Peyer's patch (tissue), 4 donors: ENCODE measurements around the gene ZNRF3. TPM values are rescaled to one million over a fixed set of nuclear protein-coding genes. Genes with fewer than 3 reads are reported as not detected.

Experiments
- DNase-seq, 3 donors: peaks; one replicate each; pipeline ENCODE4 v3.0.0-alpha.2; 2017 to 2019
- H3K27ac ChIP-seq, 4 donors: fragments of 200-600 bp; sonication (generic); one replicate each; pipeline ENCODE4 v1.5.1; 2016 to 2019
- H3K27me3 ChIP-seq, 2 donors: fragments of 200-600 bp; sonication (generic); one replicate each; pipeline ENCODE4 v1.5.1; 2019
- H3K36me3 ChIP-seq, 3 donors: fragments of 200-600 bp; sonication (generic); one replicate each; pipeline ENCODE4 v1.5.1; 2016 to 2019
- H3K4me1 ChIP-seq, 4 donors: fragments of 200-600 bp; sonication (generic); one replicate each; pipeline ENCODE4 v1.5.1; 2016 to 2019
- H3K4me3 ChIP-seq, 4 donors: fragments of 200-600 bp; sonication (generic); 1 replicate in 3 of 4; 2 replicates in 1 of 4; pipeline ENCODE4 v1.5.1; 2016 to 2019; ENCODE audit warnings: mild to moderate bottlenecking in 1 of 4
- H3K9me3 ChIP-seq, 4 donors: fragments of 200-600 bp; sonication (generic); one replicate each; pipeline ENCODE4 v1.5.1; 2016 to 2019; ENCODE audit warnings: mild to moderate bottlenecking in 1 of 4
- POLR2A ChIP-seq, 2 donors: fragments of 450-650 bp; IDR thresholded peaks; one replicate each; pipeline ENCODE4 v1.5.1; 2017; ENCODE audit warnings: antibody characterized with exemption in 2 of 2, mild to moderate bottlenecking in 2 of 2, moderate library complexity in 2 of 2
- total RNA-seq, 4 donors: library from RNA; depleted of rRNA; stranded (reverse); fragments of >200 nt; gene quantifications; one replicate each; pipeline ENCODE4 v1.1.0, GENCODE V29; 2016
- TF ChIP-seq, protein P1 (sequence below), 6 experiments: fragments of 450-650 bp in 4 of 6; fragments of 200-600 bp in 2 of 6; sonication (generic) in 1 of 6; IDR thresholded peaks; one replicate each; pipeline ENCODE4 v1.5.1; 2017 to 2019; ENCODE audit warnings: antibody characterized with exemption in 6 of 6, mild to moderate bottlenecking in 3 of 6, moderate library complexity in 1 of 6

The ZNRF3 gene
- total RNA-seq, 4 donors from 2014 or later = 5.8 to 17.6 (median 8.0) TPM

DNA sequence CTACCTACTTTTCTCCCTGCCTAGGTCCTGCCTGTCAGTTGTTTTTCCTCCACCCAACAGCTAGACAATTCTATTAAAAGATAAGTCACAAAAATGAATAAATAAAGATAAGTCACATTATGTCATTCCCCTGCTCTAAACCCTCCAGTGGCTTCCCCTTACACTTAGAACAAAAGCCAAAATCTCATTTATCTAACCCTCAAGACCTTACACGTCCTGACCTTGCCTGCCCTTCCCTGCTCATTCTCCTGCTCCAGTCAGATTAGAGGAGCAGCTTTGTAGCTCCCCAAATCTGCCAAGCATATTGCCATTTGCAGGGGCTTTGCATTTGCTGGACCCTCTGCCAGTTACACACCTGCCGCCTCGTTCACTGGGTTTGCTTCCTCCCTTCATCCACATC, 206.1 kb downstream of the ZNRF3 start:
- DNase-seq = no peak

DNA sequence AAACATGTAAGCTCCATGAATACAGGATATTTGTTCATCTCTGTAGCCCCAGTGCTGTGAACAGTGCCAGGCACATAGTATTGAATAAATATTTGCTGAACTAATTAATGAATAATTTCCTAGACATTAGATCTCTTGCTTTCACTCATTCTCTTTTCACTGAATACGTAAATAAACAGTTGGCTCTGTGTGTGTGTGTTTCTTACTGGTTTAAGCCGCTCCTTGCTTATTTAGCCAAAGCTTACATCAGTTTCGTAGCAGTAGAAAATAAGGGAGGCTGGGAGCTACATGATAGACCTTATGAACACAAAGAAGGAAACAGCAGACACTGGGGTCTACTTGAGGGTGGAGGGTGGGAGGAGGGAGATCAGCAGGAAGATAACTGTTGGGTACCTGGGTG, 206.7 kb downstream of the ZNRF3 start:
- Histone ChIP-seq H3K4me1 (peaks cover 0 to 13% (median 0%) of the 10 kb centered on the region in 4 donors), H3K9me3 (no peaks in the 10 kb centered on the region), H3K4me3 (no peak overlapping the region), H3K27me3 (no peaks in the 10 kb centered on the region), H3K36me3 (no peaks in the 10 kb centered on the region), H3K27ac (no peak overlapping the region)
- TF ChIP-seq POLR2A (IDR thresholded peaks at IDR 0.05) = no peak
- TF ChIP-seq, protein P1, sequence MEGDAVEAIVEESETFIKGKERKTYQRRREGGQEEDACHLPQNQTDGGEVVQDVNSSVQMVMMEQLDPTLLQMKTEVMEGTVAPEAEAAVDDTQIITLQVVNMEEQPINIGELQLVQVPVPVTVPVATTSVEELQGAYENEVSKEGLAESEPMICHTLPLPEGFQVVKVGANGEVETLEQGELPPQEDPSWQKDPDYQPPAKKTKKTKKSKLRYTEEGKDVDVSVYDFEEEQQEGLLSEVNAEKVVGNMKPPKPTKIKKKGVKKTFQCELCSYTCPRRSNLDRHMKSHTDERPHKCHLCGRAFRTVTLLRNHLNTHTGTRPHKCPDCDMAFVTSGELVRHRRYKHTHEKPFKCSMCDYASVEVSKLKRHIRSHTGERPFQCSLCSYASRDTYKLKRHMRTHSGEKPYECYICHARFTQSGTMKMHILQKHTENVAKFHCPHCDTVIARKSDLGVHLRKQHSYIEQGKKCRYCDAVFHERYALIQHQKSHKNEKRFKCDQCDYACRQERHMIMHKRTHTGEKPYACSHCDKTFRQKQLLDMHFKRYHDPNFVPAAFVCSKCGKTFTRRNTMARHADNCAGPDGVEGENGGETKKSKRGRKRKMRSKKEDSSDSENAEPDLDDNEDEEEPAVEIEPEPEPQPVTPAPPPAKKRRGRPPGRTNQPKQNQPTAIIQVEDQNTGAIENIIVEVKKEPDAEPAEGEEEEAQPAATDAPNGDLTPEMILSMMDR (IDR thresholded peaks at IDR 0.05) = no peak
- DNase-seq = no peak

More for the DNA sequence above, 206.1 kb downstream of the ZNRF3 start:
- Histone ChIP-seq H3K27ac (no peak overlapping the region), H3K9me3 (no peaks in the 10 kb centered on the region), H3K36me3 (no peaks in the 10 kb centered on the region), H3K4me1 (peaks cover 0 to 13% (median 0%) of the 10 kb centered on the region in 4 donors), H3K4me3 (no peak overlapping the region), H3K27me3 (no peaks in the 10 kb centered on the region)
- TF ChIP-seq, protein P1 (IDR thresholded peaks at IDR 0.05) = no peak
- TF ChIP-seq POLR2A (IDR thresholded peaks at IDR 0.05) = no peak

DNA sequence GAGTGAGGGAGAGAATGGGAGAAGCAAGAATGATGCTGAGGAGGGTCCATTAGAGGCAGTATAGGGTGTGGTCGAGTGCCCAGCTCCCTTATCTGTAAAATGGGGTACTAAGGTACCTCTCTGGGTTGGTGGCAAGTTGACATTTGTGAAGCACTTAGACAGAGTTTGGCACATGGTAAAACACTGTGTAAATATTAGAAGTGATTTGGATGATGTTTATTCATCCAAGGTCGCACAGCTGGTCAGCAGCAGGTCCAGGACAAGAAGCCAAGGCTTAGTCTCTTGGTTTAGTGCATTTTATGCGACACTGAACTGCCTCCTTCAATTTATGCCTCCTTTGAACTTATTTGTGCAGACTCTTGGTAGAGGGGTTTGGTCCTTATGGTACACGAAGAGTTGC, 208.9 kb downstream of the ZNRF3 start:
- Histone ChIP-seq H3K36me3 (no peaks in the 10 kb centered on the region), H3K9me3 (no peaks in the 10 kb centered on the region), H3K27ac (no peak overlapping the region), H3K4me3 (no peak overlapping the region), H3K27me3 (no peaks in the 10 kb centered on the region), H3K4me1 (peaks cover 0 to 13% (median 0%) of the 10 kb centered on the region in 4 donors)
- TF ChIP-seq POLR2A (IDR thresholded peaks at IDR 0.05) = no peak
- TF ChIP-seq, protein P1 (IDR thresholded peaks at IDR 0.05) = no peak
- no peak for DNase-seq

DNA sequence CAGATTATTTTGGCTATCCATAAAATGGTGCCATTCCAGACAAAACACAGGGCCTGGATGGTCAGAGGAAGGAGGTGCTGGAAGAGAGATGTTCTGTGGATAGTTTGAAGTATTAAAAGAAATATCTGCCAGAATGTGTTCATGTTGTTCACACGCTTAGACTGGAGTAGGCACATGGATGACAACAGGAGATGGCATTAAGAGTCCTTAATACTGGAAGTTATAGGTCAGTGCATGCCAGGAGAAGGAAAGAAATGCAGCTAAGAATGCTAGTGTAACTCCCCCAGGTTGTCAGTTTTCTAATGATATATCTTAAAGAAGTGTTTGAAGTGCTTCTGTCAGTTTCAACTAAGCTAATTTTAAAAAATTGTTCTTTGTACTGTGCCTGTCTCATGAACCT, 209.7 kb downstream of the ZNRF3 start:
- no peak for TF ChIP-seq POLR2A (IDR thresholded peaks at IDR 0.05)
- TF ChIP-seq, protein P1 (IDR thresholded peaks at IDR 0.05) = no peak
- H3K4me3 ChIP-seq = no peak overlapping the region
- no peaks in the 10 kb centered on the region for H3K36me3 ChIP-seq
- peaks cover 0 to 13% (median 0%) of the 10 kb centered on the region in 4 donors for H3K4me1 ChIP-seq
- peak overlapping the region in 2 of 4 donors; percentile 31 to 55 for H3K27ac ChIP-seq
- no peaks in the 10 kb centered on the region for H3K27me3 ChIP-seq
- DNase-seq = no peak
- H3K9me3 ChIP-seq = no peaks in the 10 kb centered on the region

DNA sequence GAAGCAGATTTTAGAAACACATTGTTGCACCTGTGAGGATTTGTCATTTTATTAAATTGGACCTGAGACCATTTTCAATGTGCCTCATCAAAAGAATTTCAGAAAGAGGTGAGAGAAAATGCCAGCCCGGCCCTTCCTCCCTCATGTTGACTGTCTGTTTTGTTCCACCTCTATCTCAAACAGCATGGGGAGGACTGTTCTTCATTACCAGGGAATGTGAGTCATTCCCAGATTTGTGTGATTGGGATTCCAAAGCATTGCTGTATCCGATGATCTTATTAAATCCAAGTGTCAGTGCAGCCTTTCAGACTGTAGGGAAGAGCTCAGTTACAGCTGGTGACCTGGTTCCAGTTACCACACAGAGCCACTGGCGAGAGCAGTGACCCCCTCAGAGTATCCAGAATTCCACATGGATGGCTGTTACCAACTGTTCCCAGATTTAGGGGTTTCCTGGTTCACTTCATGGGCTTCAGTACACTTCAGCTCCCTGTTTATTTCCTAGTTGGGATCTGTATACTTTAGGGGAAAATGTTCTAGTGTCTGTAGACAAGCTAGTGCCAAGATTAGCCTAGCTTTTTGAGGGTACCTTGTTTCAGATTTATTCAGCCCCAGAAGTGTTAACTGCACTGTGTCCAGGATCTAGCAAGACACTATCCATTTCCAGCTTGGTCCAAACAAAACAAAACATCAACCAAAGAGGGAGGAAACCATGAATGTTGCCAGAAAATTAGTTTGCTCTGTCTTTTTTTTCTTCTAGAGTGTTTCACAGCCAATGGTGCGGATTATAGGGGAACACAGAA, 210.3 kb downstream of the ZNRF3 start:
- H3K27ac ChIP-seq = peak overlapping the region in 2 of 4 donors; percentile 31 to 55
- no peaks in the 10 kb centered on the region for H3K9me3 ChIP-seq
- no peaks in the 10 kb centered on the region for H3K36me3 ChIP-seq
- no peak overlapping the region for H3K4me3 ChIP-seq
- peaks cover 0 to 13% (median 0%) of the 10 kb centered on the region in 4 donors for H3K4me1 ChIP-seq
- TF ChIP-seq, protein P1 (IDR thresholded peaks at IDR 0.05) = no peak
- TF ChIP-seq POLR2A (IDR thresholded peaks at IDR 0.05) = no peak
- H3K27me3 ChIP-seq = no peaks in the 10 kb centered on the region
- no peak for DNase-seq
